ENCODE measurements around the gene HSD17B2. TPM values are rescaled to one million over a fixed set of nuclear protein-coding genes. Genes with fewer than 3 reads are reported as not detected.

HSD17B2 gene
- total and polyA plus RNA-seq, 4 donors: 2.7 to 6.2 (median 3.1) TPM

DNA sequence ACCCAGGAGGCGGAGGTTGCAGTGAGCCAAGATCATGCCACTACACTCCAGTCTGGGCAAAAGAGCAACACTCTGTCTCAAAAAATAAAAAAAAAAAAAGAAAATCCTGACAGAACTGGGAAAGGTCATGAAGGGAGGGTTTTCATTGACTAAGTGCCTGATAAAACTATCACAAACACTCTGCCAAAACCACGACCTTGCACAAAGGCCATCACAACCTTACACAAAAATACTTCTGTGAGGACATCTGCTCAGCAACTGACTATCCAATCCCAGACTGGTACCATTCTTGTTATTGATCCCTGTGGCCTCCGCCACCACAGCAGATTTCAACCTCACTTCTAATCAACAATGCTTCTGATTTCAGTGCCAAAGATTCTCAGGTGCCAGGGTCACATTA is 94.8 kb downstream of the HSD17B2 start:
- no peak overlapping the region for H3K27ac ChIP-seq (ENCODE audit: low read depth in 1 of 2, low read length in 1 of 2)
- H3K4me1 ChIP-seq (ENCODE audit: control insufficient read depth in 5 of 5, insufficient read depth in 5 of 5, low read length in 5 of 5): no peaks in the 10 kb centered on the region
- TF ChIP-seq, protein P1, sequence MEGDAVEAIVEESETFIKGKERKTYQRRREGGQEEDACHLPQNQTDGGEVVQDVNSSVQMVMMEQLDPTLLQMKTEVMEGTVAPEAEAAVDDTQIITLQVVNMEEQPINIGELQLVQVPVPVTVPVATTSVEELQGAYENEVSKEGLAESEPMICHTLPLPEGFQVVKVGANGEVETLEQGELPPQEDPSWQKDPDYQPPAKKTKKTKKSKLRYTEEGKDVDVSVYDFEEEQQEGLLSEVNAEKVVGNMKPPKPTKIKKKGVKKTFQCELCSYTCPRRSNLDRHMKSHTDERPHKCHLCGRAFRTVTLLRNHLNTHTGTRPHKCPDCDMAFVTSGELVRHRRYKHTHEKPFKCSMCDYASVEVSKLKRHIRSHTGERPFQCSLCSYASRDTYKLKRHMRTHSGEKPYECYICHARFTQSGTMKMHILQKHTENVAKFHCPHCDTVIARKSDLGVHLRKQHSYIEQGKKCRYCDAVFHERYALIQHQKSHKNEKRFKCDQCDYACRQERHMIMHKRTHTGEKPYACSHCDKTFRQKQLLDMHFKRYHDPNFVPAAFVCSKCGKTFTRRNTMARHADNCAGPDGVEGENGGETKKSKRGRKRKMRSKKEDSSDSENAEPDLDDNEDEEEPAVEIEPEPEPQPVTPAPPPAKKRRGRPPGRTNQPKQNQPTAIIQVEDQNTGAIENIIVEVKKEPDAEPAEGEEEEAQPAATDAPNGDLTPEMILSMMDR (IDR thresholded peaks at IDR 0.05; ENCODE audit: control extremely low read depth, extremely low read depth): no peak
- DNase-seq (no peak), ATAC-seq (ENCODE audit: insufficient read depth, low FRiP score) (no peak)
- no peaks in the 10 kb centered on the region for H3K27me3 ChIP-seq (ENCODE audit: control insufficient read depth in 3 of 3, insufficient read depth in 3 of 3, low read length in 2 of 3)
- H3K9me3 ChIP-seq (ENCODE audit: control insufficient read depth in 4 of 4, insufficient read depth in 3 of 4, low read length in 3 of 4): no peaks in the 10 kb centered on the region
- H3K36me3 ChIP-seq (ENCODE audit: control insufficient read depth in 4 of 4, insufficient read depth in 4 of 4, low read length in 4 of 4): no peaks in the 10 kb centered on the region
- no peak overlapping the region for H3K9ac ChIP-seq (ENCODE audit: insufficient read depth in 1 of 2, low read length in 2 of 2)
- no peak overlapping the region for H3K4me3 ChIP-seq
- 82 to 96% methylated on average over 3 of the region's 3 CpGs for WGBS, 2 donors

DNA sequence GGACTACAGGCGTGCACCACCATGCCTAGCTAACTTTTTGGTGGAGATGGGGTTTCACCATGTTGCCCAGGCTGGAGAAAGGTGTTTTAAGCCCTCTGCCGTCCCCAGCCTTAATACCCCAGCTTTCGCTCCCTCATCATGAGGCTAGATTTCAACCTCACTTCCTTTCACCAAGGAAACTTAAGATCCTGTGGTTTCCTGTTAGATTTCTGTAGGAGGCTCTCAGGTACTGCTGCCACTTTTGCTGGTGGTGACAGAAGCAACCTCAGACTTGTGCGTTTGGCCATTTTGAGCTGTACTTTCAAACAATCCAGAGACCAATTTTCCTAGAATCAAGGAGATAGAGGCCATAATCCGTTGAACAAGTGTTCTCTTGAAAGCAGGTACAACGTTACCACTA is 98.7 kb downstream of the HSD17B2 start:
- no peak overlapping the region for H3K9ac ChIP-seq (ENCODE audit: insufficient read depth in 1 of 2, low read length in 2 of 2)
- H3K36me3 ChIP-seq (ENCODE audit: control insufficient read depth in 4 of 4, insufficient read depth in 4 of 4, low read length in 4 of 4): peaks cover 0 to 2% (median 0%) of the 10 kb centered on the region in 4 donors
- DNase-seq (no peak), ATAC-seq (ENCODE audit: insufficient read depth, low FRiP score) (no peak)
- no peaks in the 10 kb centered on the region for H3K4me1 ChIP-seq (ENCODE audit: control insufficient read depth in 5 of 5, insufficient read depth in 5 of 5, low read length in 5 of 5)
- TF ChIP-seq, protein P1 (IDR thresholded peaks at IDR 0.05; ENCODE audit: control extremely low read depth, extremely low read depth): no peak
- peaks cover 0 to 3% (median 0%) of the 10 kb centered on the region in 4 donors for H3K9me3 ChIP-seq (ENCODE audit: control insufficient read depth in 4 of 4, insufficient read depth in 3 of 4, low read length in 3 of 4)
- H3K27ac ChIP-seq (ENCODE audit: low read depth in 1 of 2, low read length in 1 of 2): no peak overlapping the region
- H3K27me3 ChIP-seq (ENCODE audit: control insufficient read depth in 3 of 3, insufficient read depth in 3 of 3, low read length in 2 of 3): no peaks in the 10 kb centered on the region
- WGBS, 2 donors: 72 to 73% methylated on average over 6 of the region's 6 CpGs
- no peak overlapping the region for H3K4me3 ChIP-seq

DNA sequence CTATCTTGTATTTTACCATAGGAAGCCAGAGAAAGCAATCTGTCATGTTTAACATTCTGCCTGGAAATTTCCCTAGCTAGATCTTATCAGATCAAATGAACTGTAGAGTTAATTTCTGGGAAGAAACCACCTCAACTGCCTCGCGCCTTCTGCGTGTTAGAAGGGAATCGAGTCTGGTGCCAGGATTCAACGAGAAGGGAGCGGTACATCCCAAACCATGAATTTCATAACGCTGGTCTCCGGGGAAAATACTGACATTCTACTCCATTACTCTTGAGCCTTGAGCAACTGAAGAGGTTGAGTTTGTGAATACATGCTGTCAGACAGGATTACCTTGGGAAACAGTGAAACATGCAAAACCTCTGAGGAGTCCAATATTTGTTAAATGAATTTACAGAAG is 99.8 kb downstream of the HSD17B2 start:
- TF ChIP-seq, protein P1 (IDR thresholded peaks at IDR 0.05; ENCODE audit: control extremely low read depth, extremely low read depth): no peak
- ATAC-seq (ENCODE audit: insufficient read depth, low FRiP score): no peak
- no peak overlapping the region for H3K27ac ChIP-seq (ENCODE audit: low read depth in 1 of 2, low read length in 1 of 2)
- peaks cover 0 to 3% (median 0%) of the 10 kb centered on the region in 4 donors for H3K9me3 ChIP-seq (ENCODE audit: control insufficient read depth in 4 of 4, insufficient read depth in 3 of 4, low read length in 3 of 4)
- H3K4me3 ChIP-seq: no peak overlapping the region
- no peak overlapping the region for H3K9ac ChIP-seq (ENCODE audit: insufficient read depth in 1 of 2, low read length in 2 of 2)
- H3K4me1 ChIP-seq (ENCODE audit: control insufficient read depth in 5 of 5, insufficient read depth in 5 of 5, low read length in 5 of 5): no peaks in the 10 kb centered on the region
- H3K27me3 ChIP-seq (ENCODE audit: control insufficient read depth in 3 of 3, insufficient read depth in 3 of 3, low read length in 2 of 3): no peaks in the 10 kb centered on the region
- DNase-seq: no peak
- 82 to 91% methylated on average over 8 of the region's 8 CpGs for WGBS, 2 donors
- peaks cover 0 to 2% (median 0%) of the 10 kb centered on the region in 4 donors for H3K36me3 ChIP-seq (ENCODE audit: control insufficient read depth in 4 of 4, insufficient read depth in 4 of 4, low read length in 4 of 4)

DNA sequence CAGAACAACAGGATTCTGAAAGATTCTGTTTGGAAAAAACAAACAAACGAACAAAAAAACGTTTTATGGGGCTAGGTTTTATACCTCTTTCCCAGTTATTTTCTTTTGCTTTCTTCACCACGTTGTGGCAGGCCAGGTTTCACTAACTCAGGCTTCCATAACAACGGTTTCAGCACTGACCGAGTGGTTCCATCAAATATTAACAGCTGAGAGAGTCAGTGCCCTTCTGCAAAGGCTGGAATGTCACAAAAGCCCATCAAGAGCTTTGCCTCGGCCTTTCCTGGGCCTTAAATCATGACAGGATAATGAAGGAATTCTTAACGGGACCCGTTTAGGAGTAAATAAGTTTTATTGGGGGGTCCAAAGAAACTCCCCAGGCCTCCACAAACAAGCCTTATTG is 100.8 kb downstream of the HSD17B2 start:
- WGBS, 2 donors: 72 to 80% methylated on average over 8 of the region's 8 CpGs
- TF ChIP-seq, protein P1 (IDR thresholded peaks at IDR 0.05; ENCODE audit: control extremely low read depth, extremely low read depth): no peak
- Histone ChIP-seq H3K27ac (ENCODE audit: low read depth in 1 of 2, low read length in 1 of 2) (no peak overlapping the region), H3K9me3 (ENCODE audit: control insufficient read depth in 4 of 4, insufficient read depth in 3 of 4, low read length in 3 of 4) (peaks cover 0 to 3% (median 0%) of the 10 kb centered on the region in 4 donors), H3K4me1 (ENCODE audit: control insufficient read depth in 5 of 5, insufficient read depth in 5 of 5, low read length in 5 of 5) (no peaks in the 10 kb centered on the region), H3K9ac (ENCODE audit: insufficient read depth in 1 of 2, low read length in 2 of 2) (no peak overlapping the region), H3K4me3 (no peak overlapping the region), H3K36me3 (ENCODE audit: control insufficient read depth in 4 of 4, insufficient read depth in 4 of 4, low read length in 4 of 4) (peaks cover 0 to 2% (median 0%) of the 10 kb centered on the region in 4 donors), H3K27me3 (ENCODE audit: control insufficient read depth in 3 of 3, insufficient read depth in 3 of 3, low read length in 2 of 3) (no peaks in the 10 kb centered on the region)
- DNase-seq (peak; percentile 18 to 60 (median 38)), ATAC-seq (ENCODE audit: insufficient read depth, low FRiP score) (no peak)
